GM21515 (cell line): Measurements from ENCODE around the gene POU4F1.
A peak's percentile ranks its signal among the peaks of the same experiment; 100 is the strongest.
"Not testable (repeated sequence)": the region's sequence is repeated elsewhere in the genome, so short reads cannot be mapped to it uniquely, and the experiment has no call there.

Source experiments
- ATAC-seq: cut with Tn5 transposase; IDR thresholded peaks from one replicate; pipeline ENCODE4 v1.9.1; 2021; ENCODE audit not compliant: unreplicated experiment

Gene POU4F1

GRCh38 chr13:78603240-78603957 is at the start of gene POU4F1:
POU4F1 (minus strand) TSS chr13:78603552; CDS start chr13:78603326, 226 bp downstream.
- peak; percentile 88 for ATAC-seq

- no peak for ATAC-seq
Measured at GRCh38 chr13:78652651-78653050, 49.3 kb upstream of the POU4F1 start.

GRCh38 chr13:78650717-78651083 is 47.3 kb upstream of the POU4F1 start:
- ATAC-seq, result no peak

GRCh38 chr13:78649997-78650716 is 46.8 kb upstream of the POU4F1 start:
- no peak for ATAC-seq

GRCh38 chr13:78647109-78647678 is 43.8 kb upstream of the POU4F1 start:
- not testable (repeated sequence) for ATAC-seq

GRCh38 chr13:78638216-78638615 is 34.9 kb upstream of the POU4F1 start:
- peak; percentile 71 for ATAC-seq

- ATAC-seq, result no peak
Measured at GRCh38 chr13:78636495-78636894, 33.1 kb upstream of the POU4F1 start.

GRCh38 chr13:78632996-78633395 is 29.6 kb upstream of the POU4F1 start:
- no peak for ATAC-seq

GRCh38 chr13:78631077-78631476 is 27.7 kb upstream of the POU4F1 start:
- ATAC-seq, result no peak

GRCh38 chr13:78630511-78630910 is 27.2 kb upstream of the POU4F1 start:
- no peak for ATAC-seq

GRCh38 chr13:78625384-78625783 is 22.0 kb upstream of the POU4F1 start:
- ATAC-seq, result no peak

- no peak for ATAC-seq
Measured at GRCh38 chr13:78623132-78623531, 19.8 kb upstream of the POU4F1 start.

GRCh38 chr13:78620936-78621470 is 17.7 kb upstream of the POU4F1 start:
- no peak for ATAC-seq

GRCh38 chr13:78618411-78618810 is 15.1 kb upstream of the POU4F1 start:
- ATAC-seq, result no peak

GRCh38 chr13:78611040-78611439 is 7.7 kb upstream of the POU4F1 start:
- ATAC-seq, result no peak

GRCh38 chr13:78610381-78610883 is 7.1 kb upstream of the POU4F1 start:
- ATAC-seq, result no peak

GRCh38 chr13:78609464-78610205 is 6.3 kb upstream of the POU4F1 start:
- ATAC-seq, result no peak

- ATAC-seq, result no peak
Measured at GRCh38 chr13:78608688-78609463, 5.5 kb upstream of the POU4F1 start.

- no peak for ATAC-seq
Measured at GRCh38 chr13:78608252-78608687, 4.9 kb upstream of the POU4F1 start.
